GM21390 (cell line): ENCODE measurements around the gene RAC3.

Source experiments
- ATAC-seq: cut with Tn5 transposase; IDR thresholded peaks from one replicate; pipeline ENCODE4 v1.9.1; 2021; ENCODE audit not compliant: unreplicated experiment

RAC3 gene

GRCh38 chr17:82054351-82055022 is 23.0 kb downstream of the RAC3 start:
- ATAC-seq = no peak

GRCh38 chr17:82055023-82055964 is 23.8 kb downstream of the RAC3 start:
- no peak for ATAC-seq

DNA sequence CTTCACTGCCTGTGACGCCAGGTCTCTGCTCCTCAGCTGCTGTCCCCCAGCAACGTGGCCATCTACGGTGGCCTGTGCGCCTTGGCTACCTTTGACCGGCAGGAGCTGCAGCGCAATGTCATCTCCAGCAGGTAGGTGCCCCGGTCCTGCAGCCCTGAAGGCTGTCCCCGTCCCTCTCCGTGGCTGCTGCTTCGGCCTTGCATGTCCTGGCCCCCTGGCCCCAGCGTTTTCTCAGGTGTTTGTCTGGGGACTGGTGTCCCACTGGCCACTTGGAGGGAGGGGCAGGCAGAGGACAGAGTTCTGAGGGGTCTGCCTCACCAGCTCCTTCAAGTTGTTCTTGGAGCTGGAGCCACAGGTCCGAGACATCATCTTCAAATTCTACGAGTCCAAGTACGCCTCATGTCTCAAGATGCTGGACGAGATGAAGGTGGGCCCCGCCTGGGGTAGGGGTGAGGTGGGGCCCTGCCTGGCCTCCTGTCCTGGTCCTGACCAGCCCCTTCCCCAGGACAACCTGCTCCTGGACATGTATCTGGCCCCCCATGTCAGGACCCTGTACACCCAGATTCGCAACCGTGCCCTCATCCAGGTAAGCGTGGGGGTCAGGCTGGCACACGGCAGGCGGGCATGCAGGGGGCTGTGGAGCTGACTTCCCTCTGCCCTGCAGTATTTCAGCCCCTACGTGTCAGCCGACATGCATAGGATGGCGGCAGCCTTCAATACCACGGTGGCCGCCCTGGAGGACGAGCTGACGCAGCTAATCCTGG is 24.7 kb downstream of the RAC3 start:
- ATAC-seq = no peak

DNA sequence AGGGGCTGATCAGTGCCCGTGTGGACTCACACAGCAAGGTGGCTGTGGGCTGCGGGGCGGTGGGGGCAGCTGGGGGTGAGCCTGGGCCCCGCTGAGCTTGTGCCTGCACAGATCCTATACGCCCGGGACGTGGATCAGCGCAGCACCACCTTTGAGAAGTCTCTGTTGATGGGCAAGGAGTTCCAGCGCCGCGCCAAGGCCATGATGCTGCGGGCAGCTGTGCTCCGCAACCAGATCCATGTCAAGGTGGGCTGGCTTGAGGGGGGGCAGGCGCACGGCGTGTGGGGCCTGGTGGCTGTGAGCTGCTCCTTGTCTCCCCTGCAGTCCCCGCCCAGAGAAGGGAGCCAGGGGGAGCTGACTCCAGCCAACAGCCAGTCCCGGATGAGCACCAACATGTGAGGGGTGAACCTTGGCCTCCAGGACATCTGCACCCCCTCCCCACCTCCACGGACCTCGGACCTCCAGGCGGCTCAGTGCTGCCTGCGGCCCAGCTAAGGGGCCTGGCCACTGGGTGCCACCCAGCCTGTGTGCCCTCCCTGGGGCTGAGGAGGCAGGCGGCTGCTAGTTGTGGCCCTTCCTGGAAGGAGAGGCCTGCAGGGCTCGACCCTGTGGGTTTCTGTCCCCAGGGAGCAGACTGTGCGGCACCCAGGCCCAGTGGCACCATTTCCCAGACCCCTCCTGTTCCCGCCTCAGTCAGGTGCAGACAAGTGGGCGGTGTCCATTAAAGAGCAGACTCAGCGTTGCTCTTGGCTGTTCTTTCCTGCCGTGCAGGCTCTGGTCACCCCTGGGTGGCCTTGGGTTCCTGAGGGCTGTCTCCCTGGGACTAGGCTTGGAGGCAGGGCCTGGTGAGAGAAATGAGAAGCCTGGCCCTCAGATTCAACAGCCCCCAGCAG is 25.5 kb downstream of the RAC3 start:
- ATAC-seq = no peak

- ATAC-seq = no peak
These were observed 26.9 kb downstream of the RAC3 start for GRCh38 chr17:82058230-82058854.

GRCh38 chr17:82058855-82059249 is 27.4 kb downstream of the RAC3 start:
- no peak for ATAC-seq

DNA sequence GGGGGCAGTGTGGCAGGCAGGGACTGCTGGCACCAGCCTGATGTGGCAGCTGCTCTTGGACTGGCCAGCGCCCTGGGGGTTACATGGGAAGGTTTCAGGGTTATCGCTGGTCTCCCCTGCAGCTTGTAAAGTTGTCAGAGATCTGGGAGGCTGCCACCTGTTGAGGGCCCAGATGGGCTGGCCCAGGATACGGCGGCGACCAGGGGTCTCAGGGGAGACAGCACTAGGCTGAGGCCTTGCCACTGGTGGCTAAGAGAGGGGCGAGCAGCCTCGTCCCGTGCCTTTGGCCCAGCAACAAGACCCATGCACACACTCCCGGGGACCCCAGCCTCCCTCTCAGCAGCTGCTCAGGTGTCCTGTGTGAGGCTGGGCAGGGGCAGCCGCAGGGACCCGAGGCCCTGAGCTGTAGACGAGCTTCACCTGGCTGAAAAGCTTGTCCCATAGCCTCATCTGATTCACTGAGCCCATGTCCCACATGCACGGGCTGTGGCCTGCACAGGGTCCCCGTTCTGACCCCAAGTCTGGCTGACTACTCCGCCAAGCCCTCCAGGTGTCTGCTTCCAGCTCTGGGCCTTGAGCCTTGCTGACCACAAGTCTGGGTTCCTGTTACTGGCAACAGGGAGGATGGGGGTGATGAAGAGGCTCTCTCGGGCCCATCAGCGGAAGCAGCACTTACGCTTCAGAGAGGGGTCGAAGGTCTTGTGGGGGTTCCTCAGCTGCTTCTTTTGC is 28.0 kb downstream of the RAC3 start:
- no peak for ATAC-seq

- no peak for ATAC-seq
These were observed 28.5 kb downstream of the RAC3 start for GRCh38 chr17:82060001-82060380.

- no peak for ATAC-seq
These were observed 29.1 kb downstream of the RAC3 start for GRCh38 chr17:82060614-82061013.

DNA sequence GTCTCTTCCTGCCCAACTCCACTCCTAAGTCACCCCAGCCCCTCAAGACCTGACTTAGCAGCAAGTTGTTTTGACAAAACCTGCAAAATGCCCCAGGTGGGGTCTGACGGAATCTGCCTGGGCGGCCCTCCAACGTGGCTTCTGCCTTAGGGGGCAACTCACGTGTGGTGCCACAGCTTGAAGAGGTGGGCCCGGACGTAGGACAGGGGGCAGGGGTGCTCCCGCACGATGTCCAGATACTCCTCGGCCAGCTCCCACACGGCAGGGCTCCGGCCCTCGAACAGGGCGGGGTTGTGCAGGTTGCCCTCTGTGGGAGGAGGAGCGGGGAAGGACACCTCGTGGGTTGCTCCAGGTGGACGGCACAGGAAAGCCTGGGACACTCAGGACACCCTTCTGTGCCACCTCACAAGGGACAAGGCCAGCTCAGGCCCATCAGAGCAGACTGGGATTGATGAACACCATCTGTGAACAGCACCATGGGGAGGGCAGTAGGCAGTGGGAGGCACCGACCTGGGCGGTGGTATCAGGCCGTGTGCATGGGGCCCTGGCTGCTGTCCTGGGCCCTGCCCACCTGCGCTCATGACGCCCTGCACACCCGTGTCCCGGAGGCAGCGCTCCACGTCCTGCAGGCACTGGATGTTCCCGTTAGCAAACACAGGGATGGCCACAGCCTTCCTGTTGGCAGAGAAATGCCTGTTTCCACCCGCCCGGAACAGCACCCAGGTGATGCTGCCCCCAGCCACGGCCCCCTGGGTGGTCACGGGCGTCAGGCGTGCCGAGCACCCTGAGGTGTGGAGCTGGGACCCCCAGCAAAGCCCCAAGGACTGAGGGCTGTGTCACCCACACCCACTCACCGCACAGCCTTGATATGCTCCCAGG is 29.8 kb downstream of the RAC3 start:
- ATAC-seq = no peak

DNA sequence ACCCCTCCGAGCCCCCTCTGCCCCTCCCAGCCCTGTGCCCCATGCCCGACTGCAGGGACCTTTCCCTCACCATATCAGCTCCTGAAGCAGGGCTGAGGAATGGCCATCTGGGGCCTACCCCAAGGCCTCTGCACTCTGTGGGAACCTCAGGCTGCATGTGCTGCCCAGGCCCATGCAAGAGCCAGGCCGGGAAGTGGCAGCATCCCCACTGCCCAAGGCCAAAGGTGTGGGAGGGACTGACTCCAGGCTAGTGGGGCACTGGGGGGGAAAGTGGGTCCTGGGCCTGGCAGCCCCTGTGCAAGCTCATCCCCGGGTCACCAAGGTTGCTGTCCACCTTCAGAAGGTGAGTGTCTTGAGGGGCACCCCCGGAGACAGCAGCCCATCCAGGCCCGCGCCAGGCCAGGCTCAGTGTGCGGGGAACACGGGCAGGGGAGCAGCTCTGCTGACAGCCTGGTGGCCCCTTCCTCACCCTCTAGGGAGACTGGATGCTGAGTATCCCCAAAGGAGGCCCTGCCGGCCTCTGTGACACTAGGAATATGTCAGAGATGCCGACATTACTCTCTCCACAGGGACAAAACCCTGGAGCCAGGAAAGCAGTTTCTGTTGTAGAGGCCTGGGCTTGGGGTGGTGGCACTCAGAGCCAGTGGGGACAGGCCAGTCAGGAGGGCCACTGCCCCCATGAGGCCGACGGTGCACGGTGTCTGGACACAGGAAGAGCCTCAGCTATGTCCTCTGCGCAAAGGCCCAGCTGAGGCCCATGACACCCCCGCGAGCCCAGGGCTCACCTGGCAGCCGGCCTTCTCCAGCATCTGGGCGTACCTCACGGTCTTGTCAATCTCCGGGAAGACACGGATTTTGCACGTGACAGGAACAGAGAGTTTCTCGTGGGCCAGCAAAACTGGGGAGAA is 30.9 kb downstream of the RAC3 start:
- no peak for ATAC-seq

DNA sequence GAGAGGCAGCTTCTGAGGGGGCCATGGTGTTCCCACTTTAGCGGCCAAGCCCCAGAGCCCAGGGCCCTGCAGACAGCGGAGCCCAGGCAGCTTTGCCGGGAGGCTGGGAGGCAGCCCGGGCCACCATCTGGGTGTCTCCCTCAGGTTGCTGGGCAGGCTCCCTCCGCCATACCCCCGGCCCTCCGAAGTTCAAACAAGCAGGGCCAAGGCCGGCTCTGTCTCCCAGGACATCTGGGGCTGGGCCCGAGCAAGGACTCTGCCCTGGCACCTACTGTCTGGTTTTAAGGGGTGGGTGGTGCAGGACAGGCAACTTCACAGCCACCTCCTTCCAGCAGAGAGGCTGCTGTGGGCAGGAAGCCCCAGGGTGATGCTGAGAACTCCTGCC is 31.5 kb downstream of the RAC3 start:
- no peak for ATAC-seq

DNA sequence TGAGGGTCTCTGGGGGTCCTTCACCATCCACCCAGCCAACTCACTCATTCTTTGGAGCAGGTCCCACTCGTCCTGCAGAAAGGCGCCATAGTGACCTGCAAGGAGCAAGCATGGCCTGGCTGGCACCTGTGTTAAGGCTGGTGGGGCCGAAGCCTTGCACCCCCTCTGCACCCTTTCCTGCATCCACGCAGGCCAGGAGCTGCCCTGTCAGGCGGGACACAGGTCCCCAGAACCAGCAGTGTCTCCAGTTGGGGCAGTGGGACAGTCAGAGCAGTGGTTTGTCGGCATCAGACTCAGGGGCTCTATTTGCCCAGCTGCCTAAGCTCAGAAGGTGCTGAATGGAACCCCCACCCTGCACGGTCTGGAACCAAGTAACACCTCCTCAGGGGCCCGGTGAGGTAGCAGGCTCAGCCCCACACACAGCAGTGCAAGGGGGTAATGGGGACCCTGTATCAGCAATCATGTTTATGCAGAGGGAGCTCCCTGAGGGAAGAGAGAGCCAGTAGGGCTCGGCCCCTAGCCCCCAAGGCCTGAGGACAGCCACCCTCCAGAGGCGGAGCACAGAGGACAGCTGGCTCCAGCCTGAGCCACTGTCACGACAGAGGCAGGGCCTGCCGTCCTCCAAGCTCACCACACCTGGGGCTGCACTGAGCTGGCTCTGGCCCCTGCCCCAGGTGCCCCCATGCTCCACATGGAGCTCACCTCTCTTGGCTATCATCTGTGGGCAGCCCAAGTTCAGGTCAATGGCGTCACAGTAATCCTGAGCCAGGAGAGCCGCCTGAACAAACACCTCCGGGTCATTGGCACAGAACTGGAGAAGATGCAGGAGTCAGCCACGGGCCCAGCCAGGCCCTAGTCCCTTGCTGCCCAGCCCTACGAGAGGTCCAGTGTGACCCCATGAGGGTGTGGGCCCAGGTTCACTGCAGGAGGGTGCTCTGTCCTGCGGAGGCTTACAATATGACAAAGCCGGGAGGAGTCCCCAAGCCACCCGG is 32.2 kb downstream of the RAC3 start:
- ATAC-seq = no peak

DNA sequence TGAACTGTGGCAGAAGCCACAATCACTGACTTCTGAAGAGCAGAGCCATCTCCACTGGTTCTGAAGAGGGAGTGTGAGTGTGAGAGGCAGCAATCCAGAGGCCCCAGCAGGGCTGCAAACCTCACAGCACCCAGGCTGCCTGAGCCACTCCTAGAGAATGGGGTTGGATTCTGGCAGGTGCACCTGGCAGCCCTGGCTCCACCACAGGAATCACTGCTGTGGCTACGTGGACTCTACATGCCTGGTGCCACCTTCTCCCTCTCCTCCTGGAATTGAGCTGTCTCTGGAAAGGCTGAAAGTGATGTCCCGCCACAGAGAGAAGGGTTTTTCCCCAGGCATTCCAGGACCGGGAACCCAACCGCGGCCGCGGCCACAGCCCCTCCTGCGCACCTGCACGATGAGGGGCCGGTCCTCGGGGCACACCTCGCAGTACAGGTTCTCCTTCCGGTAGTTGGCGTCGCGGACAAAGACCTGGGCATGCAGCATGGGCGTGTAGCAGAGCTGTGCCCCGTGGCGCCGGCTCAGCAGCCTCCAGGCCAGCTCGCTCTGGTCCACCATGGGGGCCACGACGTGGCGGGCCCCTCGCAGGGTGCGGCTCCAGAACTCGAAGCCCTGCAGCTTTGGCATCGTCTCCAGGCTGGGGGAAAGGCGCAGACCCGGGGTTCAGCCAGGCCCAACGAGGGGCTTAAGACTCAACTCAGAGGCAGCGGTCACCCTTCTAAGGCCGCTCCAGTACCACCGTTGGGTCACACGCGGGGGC is 33.1 kb downstream of the RAC3 start:
- ATAC-seq = no peak

GRCh38 chr17:82065193-82065637 is 33.7 kb downstream of the RAC3 start:
- ATAC-seq = no peak
